DMS53 treated with DMSO at 0.1 percent for 48 hours (cell line): Measurements from ENCODE around the gene SRC.

Source experiments
- DNase-seq: peaks from one replicate; lab custom pipeline; 2025; ENCODE audit not compliant: unreplicated experiment; lab: John Stamatoyannopoulos, UW

SRC gene

GRCh38 chr20:37315021-37315451, 30.9 kb upstream of the SRC start:
- no peak for DNase-seq

GRCh38 chr20:37315452-37316110, 30.4 kb upstream of the SRC start:
- no peak for DNase-seq

DNA sequence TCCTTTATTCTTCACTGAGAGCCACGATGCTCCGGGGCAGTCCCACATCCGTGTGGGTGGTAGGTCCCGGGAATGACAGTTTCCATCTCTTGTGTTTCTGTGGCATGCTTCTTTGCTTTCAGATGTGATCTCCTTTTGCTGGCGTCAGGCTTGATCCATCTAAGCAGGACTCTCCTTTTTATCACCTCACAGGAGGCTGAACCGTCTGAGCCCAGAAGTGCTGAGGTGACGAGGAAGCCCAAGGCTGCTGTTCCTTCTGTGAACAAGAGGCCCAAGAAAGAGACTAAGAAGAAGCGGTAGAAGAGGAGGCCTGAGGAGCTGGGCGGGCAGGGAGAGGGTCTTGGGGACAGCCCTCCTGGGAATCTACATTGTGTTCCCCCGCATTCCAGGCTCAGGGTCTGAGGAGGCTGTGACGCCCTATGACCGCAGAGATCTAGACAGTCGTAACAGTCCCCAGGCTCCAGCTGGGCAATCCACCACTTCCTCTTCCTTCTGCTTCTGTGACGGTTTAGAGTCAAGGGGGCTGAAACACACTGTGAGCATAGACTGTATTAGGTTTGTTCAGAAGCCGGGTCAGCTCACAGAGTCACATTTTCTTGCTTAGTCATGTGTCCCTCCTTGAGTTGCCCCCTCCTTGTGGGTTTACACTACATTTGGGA, 29.7 kb upstream of the SRC start:
- DNase-seq, result no peak

DNA sequence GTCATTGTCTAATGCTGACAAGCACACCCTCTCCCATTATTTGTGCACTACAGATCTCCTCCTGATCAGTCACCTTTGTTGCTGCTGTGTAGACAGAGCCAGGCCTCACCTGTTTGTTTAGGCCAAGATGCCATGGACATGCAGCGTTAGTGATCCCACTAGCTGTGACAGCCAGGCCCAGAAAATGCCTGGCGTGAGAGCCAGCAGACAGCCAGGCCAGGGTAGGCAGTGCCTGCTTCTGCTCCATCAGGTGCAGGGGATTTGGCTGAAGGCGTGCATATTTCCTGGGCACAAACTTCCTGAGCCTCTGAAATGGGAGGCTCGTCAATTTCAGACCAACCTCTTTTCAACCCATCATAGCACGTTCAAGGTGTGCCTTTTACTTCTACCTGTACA, 29.2 kb upstream of the SRC start:
- no peak for DNase-seq

- DNase-seq, result no peak
Measured at GRCh38 chr20:37317316-37317715, 28.6 kb upstream of the SRC start.

GRCh38 chr20:37317994-37318640, 27.8 kb upstream of the SRC start:
- DNase-seq, result no peak

GRCh38 chr20:37319151-37319671, 26.7 kb upstream of the SRC start:
- DNase-seq, result no peak

DNA sequence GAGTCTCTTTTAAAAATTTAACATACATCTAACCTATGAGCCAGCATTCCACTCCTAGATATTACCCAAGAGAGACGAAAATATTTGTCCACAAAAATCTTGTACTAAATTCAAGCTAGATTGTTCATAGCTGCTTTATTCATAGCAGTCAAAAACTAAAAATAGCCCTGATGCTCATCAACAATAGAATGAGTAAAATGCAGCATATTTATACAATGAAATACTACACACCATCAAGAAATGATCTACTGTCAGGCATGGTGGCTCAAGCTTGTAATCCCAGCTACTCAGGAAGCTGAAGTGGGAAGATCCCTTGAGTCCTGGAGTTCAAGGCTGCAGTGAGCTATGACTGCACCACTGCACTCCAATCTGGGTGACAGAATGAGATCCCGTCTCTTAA, 22.0 kb upstream of the SRC start:
- no peak for DNase-seq

DNA sequence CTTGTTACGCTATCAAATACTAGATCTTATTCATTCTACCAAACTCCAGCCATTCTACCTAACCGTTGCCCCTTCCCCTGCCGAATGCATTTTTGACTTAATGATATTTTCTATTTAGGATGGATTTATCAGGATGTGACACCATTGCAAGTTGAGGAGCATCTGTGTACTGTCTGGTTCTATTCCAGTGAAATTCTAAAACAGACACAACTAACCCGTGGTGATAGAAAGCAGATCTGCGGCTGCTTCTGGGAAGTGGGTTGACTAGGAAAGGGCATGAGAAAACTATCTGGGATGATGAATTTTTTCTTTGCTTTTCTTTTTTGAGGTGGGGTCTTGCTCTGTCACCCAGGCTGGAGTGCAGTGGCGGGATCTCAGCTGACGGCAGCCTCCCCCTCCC, 20.7 kb upstream of the SRC start:
- no peak for DNase-seq

DNA sequence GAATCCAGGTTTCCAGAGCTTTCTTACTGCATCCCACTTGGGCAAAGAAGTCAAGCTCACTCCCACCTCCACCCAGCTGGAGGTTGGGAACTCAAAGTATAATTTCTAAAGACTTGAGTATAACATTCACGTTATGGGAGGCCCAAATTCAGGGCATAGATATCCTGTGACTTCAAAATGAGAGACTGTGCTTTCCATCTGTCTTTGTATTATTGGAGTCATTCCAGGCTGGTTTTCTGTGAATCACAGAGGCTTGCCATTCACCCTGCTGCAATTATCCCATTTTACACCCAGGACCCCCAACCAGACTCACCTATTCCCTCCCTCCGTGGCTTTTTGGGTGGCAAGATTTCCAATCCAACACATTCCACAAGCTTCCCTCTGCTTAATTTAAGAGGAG, 19.3 kb upstream of the SRC start:
- no peak for DNase-seq

- DNase-seq, result no peak
Measured at GRCh38 chr20:37327748-37328147, 18.2 kb upstream of the SRC start.

- no peak for DNase-seq
Measured at GRCh38 chr20:37328149-37328945, 17.6 kb upstream of the SRC start.

DNA sequence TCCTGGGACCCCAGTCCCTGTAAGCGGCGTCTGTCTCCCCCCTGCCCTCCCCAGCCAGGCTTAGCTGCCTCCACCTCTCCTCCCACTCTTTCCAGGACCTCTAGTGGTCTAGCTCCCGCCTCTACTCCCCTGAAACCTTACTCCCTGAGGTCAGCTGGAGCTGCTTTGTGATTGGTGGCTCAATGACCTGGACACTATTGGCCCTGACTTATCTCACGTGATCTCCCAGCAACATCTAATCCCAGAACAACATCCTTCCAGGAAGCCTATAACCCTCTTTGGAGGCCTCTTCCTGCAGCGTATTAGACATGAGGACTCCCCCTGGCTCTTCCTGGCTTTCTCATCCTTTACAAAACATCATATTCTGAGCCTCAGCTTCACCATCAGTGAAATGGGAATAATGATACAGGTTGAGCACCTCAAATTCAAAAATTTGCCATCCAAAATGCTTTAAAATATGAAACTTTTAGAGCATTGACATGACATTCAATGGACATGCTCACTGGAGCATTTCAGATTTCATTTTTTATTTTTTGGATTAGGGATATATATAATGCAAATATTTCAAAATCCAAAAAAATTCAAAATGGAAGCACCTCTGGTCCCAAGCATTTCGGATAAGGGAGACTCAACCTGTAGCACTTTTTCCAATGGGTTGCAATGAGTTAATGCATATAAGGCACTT, 16.3 kb upstream of the SRC start:
- no peak for DNase-seq

DNA sequence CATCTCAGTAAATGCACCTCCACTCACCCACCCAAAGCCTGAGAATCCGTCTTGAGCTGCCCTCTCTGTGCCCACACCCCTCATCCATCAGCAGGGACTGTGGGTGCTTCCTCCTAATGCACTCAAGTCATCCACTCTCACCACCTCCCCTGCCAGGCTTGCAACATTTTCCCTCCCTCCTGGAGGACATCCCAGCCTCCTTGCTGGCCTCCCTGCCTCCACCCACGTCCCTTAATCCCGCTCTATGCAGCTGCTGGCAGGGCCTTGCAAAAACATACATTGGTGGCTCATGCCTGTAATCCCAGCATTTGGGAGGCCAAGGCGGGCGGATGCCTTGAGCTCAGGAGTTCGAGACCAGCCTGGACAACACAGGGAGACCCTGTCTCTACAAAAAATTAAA, 15.6 kb upstream of the SRC start:
- no peak for DNase-seq

DNA sequence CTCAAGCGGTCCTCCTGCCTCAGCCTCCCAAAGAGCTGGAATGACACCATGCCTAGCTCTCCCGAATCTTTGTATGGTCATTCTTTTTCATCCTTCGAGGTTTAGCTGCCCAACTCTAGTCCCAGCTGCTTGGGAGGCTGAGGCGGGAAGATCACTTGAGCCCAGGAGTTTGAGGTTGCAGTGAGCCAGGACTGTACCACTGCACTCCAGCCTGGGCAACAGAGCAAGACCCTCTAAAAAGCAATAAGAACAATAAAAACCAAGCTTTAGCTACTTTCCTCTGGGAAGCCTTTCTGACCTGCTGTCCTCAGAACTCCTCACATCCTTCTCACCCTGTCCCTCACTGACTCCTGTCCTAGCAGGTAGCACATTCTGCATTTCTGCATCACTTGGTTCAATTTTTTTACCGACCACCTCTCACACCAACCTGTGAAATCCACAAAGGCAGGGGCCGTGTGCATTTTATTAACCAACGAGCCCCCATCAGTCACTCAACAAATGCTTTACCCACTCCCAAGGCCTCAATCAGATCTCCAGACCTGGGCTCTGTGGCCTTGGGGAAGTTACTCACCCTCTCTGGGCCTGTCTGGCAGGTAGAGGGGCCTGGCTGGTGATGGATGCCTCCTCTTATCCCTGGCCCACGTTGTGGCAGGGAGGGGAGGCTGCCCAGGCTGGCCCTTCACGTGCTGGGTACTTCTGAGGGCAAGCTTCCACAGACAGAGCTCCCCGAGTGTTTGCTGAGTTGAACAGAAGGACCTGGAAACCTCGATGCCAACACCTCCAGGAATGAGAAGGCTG, 14.7 kb upstream of the SRC start:
- no peak for DNase-seq

DNA sequence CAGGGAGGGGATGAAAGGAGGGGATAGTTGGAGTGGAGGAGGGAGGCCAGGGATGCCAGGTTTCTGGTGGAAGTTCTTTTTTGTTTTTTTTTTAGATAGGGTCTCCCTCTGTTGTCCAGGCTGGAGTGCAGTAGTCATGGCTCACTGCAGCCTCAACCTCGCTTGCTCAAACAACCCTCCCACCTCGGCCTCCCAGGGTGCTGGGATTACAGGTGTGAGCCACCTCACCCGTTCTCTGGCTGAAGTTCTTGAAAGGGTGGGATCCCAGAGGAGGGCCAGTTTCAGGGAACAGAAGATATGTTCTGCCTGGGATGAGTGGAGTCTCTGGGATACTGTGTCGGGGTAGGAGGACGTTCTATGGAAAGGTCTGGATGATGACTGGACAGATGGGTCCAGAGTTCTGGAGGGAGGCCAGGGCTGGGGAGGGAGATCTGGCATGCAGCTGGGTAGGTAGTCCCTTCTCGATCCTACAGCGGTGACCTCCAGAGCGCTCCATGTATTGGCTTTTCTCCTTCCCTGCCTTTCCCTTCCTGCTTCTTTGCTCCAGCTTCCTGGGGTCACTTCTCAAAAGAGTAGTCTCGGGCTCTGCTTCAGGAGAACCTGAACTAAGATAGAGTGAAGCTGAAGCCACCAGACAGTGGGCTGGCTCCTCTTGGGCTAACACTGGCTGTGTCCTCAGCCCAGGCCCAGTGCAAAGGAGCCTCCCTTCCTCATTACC, 12.7 kb upstream of the SRC start:
- no peak for DNase-seq

DNA sequence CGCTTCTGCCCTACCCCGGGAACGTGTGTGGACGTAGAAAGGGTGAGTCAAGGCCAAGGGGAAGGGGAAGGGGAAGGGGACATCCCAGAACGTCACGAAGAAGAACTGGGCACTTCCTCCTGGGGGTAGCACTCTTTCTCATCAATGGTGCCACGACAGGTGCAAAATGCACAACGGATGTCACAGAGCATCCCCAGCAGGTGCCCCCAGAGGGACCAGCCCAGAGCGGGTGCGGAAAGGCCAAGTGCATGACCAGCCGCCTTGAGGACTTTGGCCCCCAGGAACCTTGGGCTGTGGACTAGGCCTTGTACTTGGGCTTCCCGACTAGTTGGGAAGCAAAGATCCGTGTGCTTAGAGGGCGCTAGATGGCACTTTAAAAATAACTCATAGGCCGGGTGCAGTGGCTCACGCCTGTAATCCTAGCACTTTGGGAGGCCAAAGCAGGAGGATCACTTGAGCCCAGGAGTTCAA, 12.1 kb upstream of the SRC start:
- no peak for DNase-seq

DNA sequence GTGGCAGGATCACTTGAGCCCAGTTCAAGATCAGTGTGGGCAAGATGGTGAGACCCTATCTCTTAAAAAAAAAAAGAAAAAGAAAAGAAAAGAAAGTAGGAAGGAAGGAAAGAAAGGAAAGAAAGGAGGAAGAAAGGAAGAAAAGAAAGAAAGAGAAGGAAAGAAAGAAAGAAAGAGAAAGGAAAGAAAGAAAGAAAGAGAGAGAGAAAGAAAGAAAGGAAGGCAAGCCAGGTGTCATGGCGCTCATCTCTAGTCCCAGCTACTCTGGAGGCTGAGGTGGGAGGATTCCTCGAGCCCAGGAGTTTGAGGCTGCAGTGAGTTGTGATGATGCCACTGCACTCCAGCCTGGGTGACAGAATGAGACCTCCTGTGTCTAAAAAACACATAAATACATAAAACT, 11.5 kb upstream of the SRC start:
- no peak for DNase-seq

DNA sequence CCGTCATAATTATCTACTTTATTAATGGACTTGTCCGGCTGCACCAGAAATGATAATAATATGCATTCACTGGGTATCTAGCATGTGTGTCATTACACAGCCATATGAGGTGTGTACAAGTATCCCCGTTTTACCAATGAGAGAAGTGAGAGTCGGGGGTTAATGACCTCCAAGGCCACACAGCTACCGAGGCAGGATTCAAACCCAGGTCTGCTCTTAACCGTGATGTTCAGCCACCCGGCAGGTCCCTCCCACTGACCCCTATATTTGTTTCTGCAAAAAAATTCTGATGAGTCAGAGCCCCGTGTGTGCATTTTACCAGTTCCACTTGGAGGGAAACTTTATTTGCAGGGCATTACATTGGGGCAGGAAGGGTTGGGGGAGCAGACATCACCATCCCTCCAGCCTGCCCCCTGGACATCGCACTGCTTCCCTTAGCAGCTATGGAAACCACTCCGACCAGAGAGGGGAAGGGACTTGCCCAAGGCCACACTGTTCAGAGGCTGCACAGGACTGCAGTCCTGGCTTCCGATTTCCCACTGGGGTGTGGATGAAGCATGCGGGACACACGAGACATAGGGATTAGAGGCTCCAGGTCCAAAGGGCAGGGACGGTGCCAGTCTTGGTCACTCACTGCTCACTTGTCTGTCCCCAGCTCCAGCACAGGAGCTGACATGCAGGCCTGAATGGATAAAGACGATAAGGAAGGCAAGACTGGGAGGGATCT, 10.1 kb upstream of the SRC start:
- DNase-seq, result no peak
